NK-92 treated with Interleukin-12 subunit alpha and Interleukin-12 subunit beta, amount 100 ng/mL, for 24 hours (cell line): ENCODE data around the gene OGFR.

Experiments
- DNase-seq: peaks from one replicate; lab custom pipeline; 2025; lab: John Stamatoyannopoulos, UW

OGFR gene

DNA sequence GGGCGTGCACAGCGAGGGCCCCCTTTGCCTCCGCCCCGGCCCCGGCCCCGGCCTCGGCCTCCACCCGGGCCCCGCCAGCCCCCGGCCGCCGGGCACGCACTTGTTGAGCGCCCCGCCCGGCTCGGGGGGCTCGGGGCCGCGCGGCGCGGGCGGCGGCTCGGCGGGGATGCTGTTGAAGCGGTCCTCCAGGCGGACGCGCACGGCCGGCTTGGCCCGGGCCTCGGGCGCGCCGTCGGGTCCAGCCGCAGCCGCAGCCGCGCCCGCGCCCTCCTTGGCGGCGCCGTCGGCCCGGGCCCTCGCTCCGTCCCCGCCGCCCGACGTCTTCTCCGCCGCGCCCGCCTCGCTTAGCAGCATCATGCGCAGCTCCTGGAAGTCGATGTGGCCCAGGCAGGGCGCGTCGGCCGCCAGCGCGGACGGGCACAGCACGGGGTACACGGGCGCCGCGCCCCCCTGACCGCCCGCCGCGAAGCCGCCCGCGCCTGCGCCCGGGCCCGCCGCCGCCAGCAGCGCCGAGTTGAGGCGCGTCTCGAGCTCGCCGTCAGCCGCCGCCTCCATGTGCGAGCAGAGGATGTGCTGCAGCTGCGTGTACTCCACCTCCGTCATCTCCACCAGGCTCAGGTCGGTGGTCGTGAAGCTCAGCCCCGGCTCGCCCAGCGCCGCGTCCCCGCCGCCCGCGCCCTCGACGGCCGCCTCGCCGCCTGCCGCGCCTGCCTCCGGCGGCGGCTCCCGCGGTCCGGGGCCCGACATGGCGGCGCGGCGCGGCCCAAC, 56.5 kb downstream of the OGFR start:
- no peak for DNase-seq

DNA sequence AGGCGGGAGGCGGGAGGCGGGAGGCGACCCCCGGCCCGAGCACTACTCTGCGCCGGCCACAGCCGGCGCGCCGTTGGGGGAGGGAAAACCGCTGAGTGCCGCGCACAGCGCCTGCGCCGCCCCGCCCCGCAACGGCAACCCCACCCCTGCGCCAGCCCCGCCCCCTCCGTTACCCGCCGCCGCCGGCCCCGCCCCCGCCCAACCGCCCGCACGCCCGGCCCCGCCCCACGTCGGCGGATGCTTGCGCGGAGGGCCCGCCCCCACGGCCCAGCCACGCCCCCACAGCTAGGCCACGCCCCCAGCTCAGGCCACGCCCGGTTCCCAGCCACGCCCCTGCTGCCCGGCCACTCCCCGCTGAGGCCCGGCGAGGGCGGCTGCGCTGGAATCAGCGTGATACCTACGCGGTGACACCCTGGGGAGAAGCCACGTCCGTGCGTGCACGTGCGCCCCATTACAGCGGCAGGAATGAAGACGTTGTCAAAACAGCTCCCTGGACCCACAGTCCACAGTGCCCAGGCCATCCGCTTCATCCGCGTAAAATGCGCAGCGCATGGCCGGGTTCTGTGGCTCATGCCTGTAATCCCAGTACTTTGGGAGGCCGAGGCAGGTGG, 57.2 kb downstream of the OGFR start, which contains the start of gene TCFL5:
Gene TCFL5 (minus strand): TSS at position 97 of the 611 bp plus-strand sequence. CDS start 152 bp downstream, outside the sequence.
- peak; percentile 78 for DNase-seq
